OCI-LY7 (cell line): Measurements from ENCODE around the gene NPY2R.

ENCODE experiments used
- CTCF ChIP-seq: fragments of 200-600 bp; sonication (generic); conservative IDR thresholded peaks from 2 replicates; pipeline ENCODE4 v1.5.1; 2014; ENCODE audit warnings: mild to moderate bottlenecking, antibody characterized with exemption, low read length, moderate library complexity, mixed read lengths
- EZH2phosphoT487 ChIP-seq: fragments of 200-600 bp; sonication (generic); IDR thresholded peaks from 2 replicates; pipeline ENCODE4 v1.6.1; 2018; ENCODE audit warnings: low read depth, borderline replicate concordance, mild to moderate bottlenecking, mixed run types, antibody characterized with exemption, low read length, moderate library complexity, mixed read lengths

GRCh38 chr4:155234206-155234605 lies 25.8 kb downstream of the NPY2R start:
- TF ChIP-seq CTCF = no peak
- TF ChIP-seq EZH2phosphoT487 = no peak
